IMR-90 (cell line): ENCODE measurements around the gene ADAP1. TPM values are rescaled to one million over a fixed set of nuclear protein-coding genes. Genes with fewer than 3 reads are reported as not detected.

Experiments used
- ATAC-seq: fragments of 200-7000 bp; cut with Tn5 transposase; 2 replicates; pipeline ENCODE4 v1.9.1; 2020; ENCODE audit warnings: low read depth, mild to moderate bottlenecking, moderate library complexity
- BruUV-seq: library from RNA; stranded (reverse); fragments of 400-500 nt; replicated peaks from 2 replicates; lab custom pipeline; 2021; lab: Mats Ljungman, UMichigan
- CTCF ChIA-PET: fragments of 300-600 bp; formaldehyde crosslinking; extraction: SDS; loops from one replicate; lab custom pipeline; 2021; ENCODE audit warnings: antibody characterized with exemption; lab: Yijun Ruan, JAX
- POLR2A ChIA-PET: fragments of 300-600 bp; sonication (Branson Sonifier 250); formaldehyde crosslinking; loops from one replicate; lab custom pipeline; 2022; ENCODE audit warnings: antibody characterized with exemption; ENCODE audit not compliant: unreplicated experiment; lab: Charles Lee
- DNase-seq: peaks from one replicate; pipeline ENCODE4 v3.0.0; 2013
- H2AFZ ChIP-seq: replicated peaks from 2 replicates; pipeline ENCODE3; 2013; ENCODE audit warnings: low read length, mild to moderate bottlenecking; ENCODE audit not compliant: poor library complexity
- H2AK5ac ChIP-seq: 2 replicates; pipeline ENCODE4 v1.6.1; 2013; ENCODE audit warnings: low read depth, low read length, inconsistent platforms
- H2AK9ac ChIP-seq: replicated peaks from 2 replicates; pipeline ENCODE3; 2013; ENCODE audit warnings: mild to moderate bottlenecking, low read depth, low read length, moderate library complexity; ENCODE audit not compliant: poor library complexity
- H2BK120ac ChIP-seq: 2 replicates; pipeline ENCODE4 v1.6.1; 2013; ENCODE audit warnings: low read depth, low read length, inconsistent platforms
- H2BK15ac ChIP-seq: 3 replicates; pipeline ENCODE4 v1.6.1; 2013; ENCODE audit warnings: low read depth, low read length, inconsistent platforms
- H2BK20ac ChIP-seq: 2 replicates; pipeline ENCODE4 v1.6.1; 2013; ENCODE audit warnings: low read depth, mild to moderate bottlenecking, inconsistent platforms, low read length, moderate library complexity
- H2BK5ac ChIP-seq: 2 replicates; pipeline ENCODE4 v1.6.1; 2013; ENCODE audit warnings: mild to moderate bottlenecking, low read depth, low read length, inconsistent platforms; ENCODE audit not compliant: poor library complexity, severe bottlenecking
- H3K14ac ChIP-seq: replicated peaks from 2 replicates; pipeline ENCODE4 v1.6.1; 2013; ENCODE audit warnings: low read depth, low read length, inconsistent platforms
- H3K18ac ChIP-seq: 2 replicates; pipeline ENCODE4 v1.6.1; 2013; ENCODE audit warnings: low read depth, low read length, control low read depth
- H3K23ac ChIP-seq: 2 replicates; pipeline ENCODE4 v1.6.1; 2013; ENCODE audit warnings: low read depth, low read length, inconsistent platforms
- H3K27ac ChIP-seq: 2 replicates; pipeline ENCODE4 v1.5.1; 2013; ENCODE audit warnings: mild to moderate bottlenecking, control low read depth, low read length; ENCODE audit not compliant: insufficient read depth
- H3K27me3 ChIP-seq: 2 replicates; pipeline ENCODE4 v1.6.1; 2013; ENCODE audit warnings: low read length; ENCODE audit not compliant: control insufficient read depth, insufficient read depth
- H3K36me3 ChIP-seq: 2 replicates; pipeline ENCODE4 v1.6.1; 2013; ENCODE audit warnings: low read length, mixed read lengths; ENCODE audit not compliant: control insufficient read depth, insufficient read depth
- H3K4ac ChIP-seq: 2 replicates; pipeline ENCODE4 v1.6.1; 2013; ENCODE audit warnings: low read depth, low read length, inconsistent platforms
- H3K4me1 ChIP-seq: 2 replicates; pipeline ENCODE4 v1.6.1; 2013; ENCODE audit warnings: low read length, mixed read lengths; ENCODE audit not compliant: control insufficient read depth, insufficient read depth
- H3K4me2 ChIP-seq: 2 replicates; pipeline ENCODE4 v1.6.1; 2013; ENCODE audit warnings: low read depth, mild to moderate bottlenecking, control low read depth, low read length, moderate library complexity
- H3K4me3 ChIP-seq: 2 replicates; pipeline ENCODE4 v1.5.1; 2013; ENCODE audit warnings: low read depth, mild to moderate bottlenecking, control low read depth, low read length, moderate library complexity; ENCODE audit not compliant: insufficient read depth
- H3K56ac ChIP-seq: 2 replicates; pipeline ENCODE4 v1.6.1; 2013; ENCODE audit warnings: low read length, inconsistent platforms; ENCODE audit not compliant: insufficient read depth; ENCODE audit errors: extremely low read depth
- H3K79me1 ChIP-seq, 2 experiments: 2 replicates each; pipeline ENCODE4 v1.6.1; 2013; ENCODE audit warnings: low read length in 2 of 2, inconsistent platforms in 1 of 2, low read depth in 1 of 2
- H3K9ac ChIP-seq: 2 replicates; pipeline ENCODE4 v1.6.1; 2013; ENCODE audit warnings: low read depth, low read length, control low read depth
- H3K9me1 ChIP-seq: 2 replicates; pipeline ENCODE4 v1.6.1; 2013; ENCODE audit warnings: low read length, inconsistent platforms; ENCODE audit not compliant: insufficient read depth
- H3K9me3 ChIP-seq: 2 replicates; pipeline ENCODE4 v1.6.1; 2013; ENCODE audit warnings: low read length; ENCODE audit not compliant: control insufficient read depth, insufficient read depth
- H4K20me1 ChIP-seq: 2 replicates; pipeline ENCODE4 v1.6.1; 2013; ENCODE audit warnings: low read length, inconsistent platforms; ENCODE audit not compliant: insufficient read depth
- H4K5ac ChIP-seq: 2 replicates; pipeline ENCODE4 v1.6.1; 2013; ENCODE audit warnings: mild to moderate bottlenecking, low read depth, low read length, control low read depth
- H4K8ac ChIP-seq, 2 experiments: 2 replicates each; pipeline ENCODE4 v1.6.1; 2013; ENCODE audit warnings: low read depth in 2 of 2, low read length in 2 of 2, control low read depth in 1 of 2, inconsistent platforms in 1 of 2
- H4K91ac ChIP-seq: 2 replicates; pipeline ENCODE4 v1.6.1; 2013; ENCODE audit warnings: low read depth, low read length, inconsistent platforms; ENCODE audit not compliant: insufficient read depth
- CHD1 ChIP-seq: IDR thresholded peaks from 2 replicates; pipeline ENCODE4 v1.6.1; 2012; ENCODE audit warnings: low read depth, low read length, improper control_type of control experiment
- CTCF ChIP-seq: conservative IDR thresholded peaks from 2 replicates; pipeline ENCODE4 v1.5.1; 2012; ENCODE audit warnings: mild to moderate bottlenecking, low read depth, low read length, improper control_type of control experiment
- FOS ChIP-seq: fragments of 150-350 bp; IDR thresholded peaks from 2 replicates; pipeline ENCODE4 v1.6.1; 2016; ENCODE audit warnings: low read depth, low read length
- MAFK ChIP-seq: IDR thresholded peaks from 2 replicates; pipeline ENCODE4 v1.6.1; 2012; ENCODE audit warnings: low read depth, low read length, improper control_type of control experiment
- MXI1 ChIP-seq: IDR thresholded peaks from 2 replicates; pipeline ENCODE4 v1.6.1; 2012; ENCODE audit warnings: low read depth, mild to moderate bottlenecking, low read length, moderate library complexity, borderline replicate concordance
- POLR2A ChIP-seq: IDR thresholded peaks from 2 replicates; pipeline ENCODE4 v1.6.1; 2012; ENCODE audit warnings: mild to moderate bottlenecking, low read depth, low read length
- RCOR1 ChIP-seq: IDR thresholded peaks from 2 replicates; pipeline ENCODE4 v1.6.1; 2012; ENCODE audit warnings: mild to moderate bottlenecking, low read length, improper control_type of control experiment; ENCODE audit not compliant: insufficient replicate concordance
- RFX5 ChIP-seq: IDR thresholded peaks from 2 replicates; pipeline ENCODE4 v1.8.0; 2012; ENCODE audit warnings: low read depth, mild to moderate bottlenecking, low read length, moderate library complexity
- SMC3 ChIP-seq: fragments of 150-350 bp; IDR thresholded peaks from 2 replicates; pipeline ENCODE4 v1.6.1; 2016; ENCODE audit warnings: low read depth, mild to moderate bottlenecking, antibody characterized with exemption, low read length, moderate library complexity
- USF2 ChIP-seq: fragments of 150-350 bp; IDR thresholded peaks from 2 replicates; pipeline ENCODE4 v1.6.1; 2017; ENCODE audit warnings: mild to moderate bottlenecking, antibody characterized with exemption, low read length, low read depth
- WGBS, 2 experiments: methylation state at CpG; one replicate each; pipeline versions ENCODE4 v1.1.5 to v1.1.7; 2013; ENCODE audit warnings: missing lambda C conversion rate in 2 of 2; ENCODE audit not compliant: insufficient read length in 1 of 2; ENCODE audit errors: extremely low coverage in 2 of 2; 5-methylcytosine and 5-hydroxymethylcytosine counted together
- dilution Hi-C: fragments of 300-500 bp; cut with HindIII; formaldehyde crosslinking; loops from one replicate; pipeline ENCODE4 v1.14.3; 2018; ENCODE audit warnings: low sequenced_read_pairs; ENCODE audit not compliant: unreplicated experiment
- in situ Hi-C: fragments of 300-500 bp; cut with MboI; formaldehyde crosslinking; loops from 3 replicates; pipeline ENCODE4 v1.14.3; 2019; ENCODE audit warnings: low sequenced_read_pairs, inconsistent platforms, mixed read lengths
- intact Hi-C: fragments of 100-400 bp; cut with micrococcal nuclease; formaldehyde crosslinking; loops from 2 replicates; pipeline ENCODE4 v1.10.0; 2022
- polyA plus RNA-seq, 3 experiments: library from polyadenylated mRNA; depleted of rRNA; stranded (reverse); fragments of >200 nt; gene quantifications; 2 replicates each; pipeline ENCODE4 v1.2.3, GENCODE V29; 2012; ENCODE audit warnings: low replicate concordance in 1 of 3
- total RNA-seq: library from RNA; depleted of rRNA; stranded (reverse); fragments of >200 nt; gene quantifications from 2 replicates; pipeline ENCODE4 v1.2.3, GENCODE V29; 2012
- TF ChIP-seq, protein P1 (sequence below): fragments of 150-350 bp; IDR thresholded peaks from 2 replicates; pipeline ENCODE4 v1.6.1; 2016; ENCODE audit warnings: low read depth, mild to moderate bottlenecking, low read length, moderate library complexity, borderline replicate concordance

The ADAP1 gene
- total and polyA plus RNA-seq, 2 of the 4 experiments (the other 2 are of a cell fraction): 1.4 to 2.0 TPM

DNA sequence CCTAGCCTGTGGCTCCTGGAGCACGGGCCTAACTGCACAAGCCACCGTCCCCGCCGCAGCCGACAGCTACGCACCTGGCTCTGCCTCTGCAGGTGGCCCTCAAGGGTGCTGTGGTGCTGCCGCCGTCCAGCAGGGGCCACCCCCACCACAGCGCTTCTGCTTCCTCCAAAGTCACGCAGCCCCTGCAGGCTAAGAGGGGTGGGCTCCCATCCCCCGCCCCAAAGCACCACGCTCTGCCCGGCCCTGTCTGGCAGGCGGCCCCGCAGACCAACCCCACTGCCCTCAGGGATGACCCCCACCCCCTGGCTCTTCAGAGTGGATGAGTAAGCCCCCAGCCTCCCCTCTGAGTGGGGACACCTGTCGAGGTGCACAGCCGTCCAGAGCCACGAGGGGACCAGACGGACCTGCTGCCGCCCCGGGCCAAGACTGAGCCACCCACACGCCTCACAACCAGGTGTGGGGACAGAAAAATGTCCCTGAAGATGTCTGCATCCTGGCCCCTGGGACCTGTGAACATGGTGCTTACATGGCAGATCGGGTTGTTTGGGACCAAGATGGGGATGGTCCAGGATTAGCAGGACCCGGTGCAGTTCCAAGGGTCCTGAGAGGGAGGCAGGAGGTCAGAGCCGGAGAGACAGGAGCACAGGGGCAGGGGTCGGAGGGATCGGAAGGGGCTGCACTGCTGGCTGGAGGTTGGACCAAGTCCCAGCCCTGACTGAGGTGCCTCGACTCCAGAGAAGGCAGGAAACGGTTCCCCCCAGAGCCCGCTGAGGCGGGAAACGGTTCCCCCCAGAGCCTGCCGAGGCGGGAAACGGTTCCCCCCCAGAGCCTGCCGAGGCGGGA lies 9.0 kb upstream of the ADAP1 start:
- intact Hi-C loops: no loop called here
- no peak overlapping the region for H3K4me2 ChIP-seq
- H2AFZ ChIP-seq: no peak overlapping the region
- H3K79me1 ChIP-seq: peaks cover 0 to 14% of the 10 kb centered on the region in 2 experiments; a peak in 2 of 4 replicates
- no peak overlapping the region for H2BK15ac ChIP-seq
- no peak overlapping the region for H3K18ac ChIP-seq
- TF ChIP-seq USF2: no peak
- TF ChIP-seq, protein P1, sequence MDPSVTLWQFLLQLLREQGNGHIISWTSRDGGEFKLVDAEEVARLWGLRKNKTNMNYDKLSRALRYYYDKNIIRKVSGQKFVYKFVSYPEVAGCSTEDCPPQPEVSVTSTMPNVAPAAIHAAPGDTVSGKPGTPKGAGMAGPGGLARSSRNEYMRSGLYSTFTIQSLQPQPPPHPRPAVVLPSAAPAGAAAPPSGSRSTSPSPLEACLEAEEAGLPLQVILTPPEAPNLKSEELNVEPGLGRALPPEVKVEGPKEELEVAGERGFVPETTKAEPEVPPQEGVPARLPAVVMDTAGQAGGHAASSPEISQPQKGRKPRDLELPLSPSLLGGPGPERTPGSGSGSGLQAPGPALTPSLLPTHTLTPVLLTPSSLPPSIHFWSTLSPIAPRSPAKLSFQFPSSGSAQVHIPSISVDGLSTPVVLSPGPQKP: no peak
- TF ChIP-seq CTCF: no peak
- no peak for TF ChIP-seq CHD1
- no peak for TF ChIP-seq SMC3
- TF ChIP-seq MXI1: no peak
- no peak for TF ChIP-seq RFX5
- no peak for TF ChIP-seq RCOR1
- TF ChIP-seq POLR2A: no peak
- TF ChIP-seq MAFK: no peak
- no peak for TF ChIP-seq FOS
- no peak overlapping the region for H4K8ac ChIP-seq
- H3K14ac ChIP-seq: no peak overlapping the region
- no peak overlapping the region for H3K4me3 ChIP-seq
- no peak overlapping the region for H3K56ac ChIP-seq
- H2BK5ac ChIP-seq: no peak overlapping the region
- DNase-seq (no peak), ATAC-seq (no peak)
- H3K23ac ChIP-seq: no peak overlapping the region
- no peaks in the 10 kb centered on the region for H3K4me1 ChIP-seq
- H4K20me1 ChIP-seq: peaks cover 24% of the 10 kb centered on the region
- H4K5ac ChIP-seq: no peak overlapping the region
- no peak overlapping the region for H3K27ac ChIP-seq
- H2BK120ac ChIP-seq: no peak overlapping the region
- ChIA-PET POLR2A (interaction anchor here (0.5 kb wide), 1 partner anchor 10 kb away, joined by 5 read pairs; no protein-coding TSS in a partner anchor), CTCF (no interaction called here)
- no peaks in the 10 kb centered on the region for H3K9me3 ChIP-seq
- dilution Hi-C loops: no loop called here
- in situ Hi-C loops: no loop called here
- H3K9ac ChIP-seq: no peak overlapping the region
- WGBS, 2 experiments: 49% methylated on average over 8 of the region's 37 CpGs; no CpG with 5 or more reads in 1 of the 2 experiments
- no peak overlapping the region for H3K4ac ChIP-seq
- no peak overlapping the region for H2AK5ac ChIP-seq
- H2AK9ac ChIP-seq: peak overlapping the region; percentile 3
- H3K36me3 ChIP-seq: peaks cover 15% of the 10 kb centered on the region
- H2BK20ac ChIP-seq: no peak overlapping the region
- H3K9me1 ChIP-seq: 0 out of 2 replicates have a peak, but pooled peaks cover 4% of the 10 kb centered on the region
- peaks cover 10% of the 10 kb centered on the region for H3K27me3 ChIP-seq
- BruUV-seq: no TSS peak
- H4K91ac ChIP-seq: no peak overlapping the region
